ENCODE results near the gene RELN. TPM values are rescaled to one million over a fixed set of nuclear protein-coding genes. Genes with fewer than 3 reads are reported as not detected.

The RELN gene
- total and polyA plus RNA-seq, 9 of the 15 experiments (the other 6 are each of a cell fraction or from before 2014, with no cell fraction given): 12.9 to 43.2 (median 18.1) TPM

DNA sequence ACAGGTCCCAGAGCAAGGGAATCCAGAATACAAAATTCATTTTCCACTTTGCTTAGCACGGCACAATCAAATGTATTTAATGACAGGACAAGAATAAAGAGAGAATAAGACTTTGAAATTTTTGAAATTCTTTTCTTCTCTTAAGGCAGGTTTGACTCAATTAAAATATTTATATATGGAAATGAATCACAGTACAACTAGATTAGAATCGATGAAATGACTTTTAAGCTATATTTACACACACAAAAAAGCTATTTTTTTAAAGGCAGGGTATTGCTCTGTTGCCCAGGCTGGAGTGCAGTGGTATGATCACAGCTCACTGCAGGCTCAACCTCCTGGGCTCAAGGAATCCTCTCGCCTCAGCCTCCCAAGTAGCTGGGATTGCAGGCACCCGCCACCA is 278.0 kb downstream of the RELN start (continued):
- TF ChIP-seq, protein P1, sequence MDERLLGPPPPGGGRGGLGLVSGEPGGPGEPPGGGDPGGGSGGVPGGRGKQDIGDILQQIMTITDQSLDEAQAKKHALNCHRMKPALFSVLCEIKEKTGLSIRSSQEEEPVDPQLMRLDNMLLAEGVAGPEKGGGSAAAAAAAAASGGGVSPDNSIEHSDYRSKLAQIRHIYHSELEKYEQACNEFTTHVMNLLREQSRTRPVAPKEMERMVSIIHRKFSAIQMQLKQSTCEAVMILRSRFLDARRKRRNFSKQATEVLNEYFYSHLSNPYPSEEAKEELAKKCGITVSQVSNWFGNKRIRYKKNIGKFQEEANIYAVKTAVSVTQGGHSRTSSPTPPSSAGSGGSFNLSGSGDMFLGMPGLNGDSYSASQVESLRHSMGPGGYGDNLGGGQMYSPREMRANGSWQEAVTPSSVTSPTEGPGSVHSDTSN (CRISPR knock-in tag; IDR thresholded peaks at IDR 0.05; ENCODE audit: low read depth): no peak
- TF ChIP-seq, protein P1 (tag; conservative IDR thresholded peaks at IDR 0.05; ENCODE audit: low read depth): no peak
- no peak for TF ChIP-seq TBP (optimal IDR thresholded peaks at IDR 0.05; ENCODE audit: low read depth, low read length)
- TF ChIP-seq, protein P2, sequence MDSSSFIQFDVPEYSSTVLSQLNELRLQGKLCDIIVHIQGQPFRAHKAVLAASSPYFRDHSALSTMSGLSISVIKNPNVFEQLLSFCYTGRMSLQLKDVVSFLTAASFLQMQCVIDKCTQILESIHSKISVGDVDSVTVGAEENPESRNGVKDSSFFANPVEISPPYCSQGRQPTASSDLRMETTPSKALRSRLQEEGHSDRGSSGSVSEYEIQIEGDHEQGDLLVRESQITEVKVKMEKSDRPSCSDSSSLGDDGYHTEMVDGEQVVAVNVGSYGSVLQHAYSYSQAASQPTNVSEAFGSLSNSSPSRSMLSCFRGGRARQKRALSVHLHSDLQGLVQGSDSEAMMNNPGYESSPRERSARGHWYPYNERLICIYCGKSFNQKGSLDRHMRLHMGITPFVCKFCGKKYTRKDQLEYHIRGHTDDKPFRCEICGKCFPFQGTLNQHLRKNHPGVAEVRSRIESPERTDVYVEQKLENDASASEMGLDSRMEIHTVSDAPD (CRISPR knock-in tag; IDR thresholded peaks at IDR 0.05): no peak
- TF ChIP-seq, protein P3, sequence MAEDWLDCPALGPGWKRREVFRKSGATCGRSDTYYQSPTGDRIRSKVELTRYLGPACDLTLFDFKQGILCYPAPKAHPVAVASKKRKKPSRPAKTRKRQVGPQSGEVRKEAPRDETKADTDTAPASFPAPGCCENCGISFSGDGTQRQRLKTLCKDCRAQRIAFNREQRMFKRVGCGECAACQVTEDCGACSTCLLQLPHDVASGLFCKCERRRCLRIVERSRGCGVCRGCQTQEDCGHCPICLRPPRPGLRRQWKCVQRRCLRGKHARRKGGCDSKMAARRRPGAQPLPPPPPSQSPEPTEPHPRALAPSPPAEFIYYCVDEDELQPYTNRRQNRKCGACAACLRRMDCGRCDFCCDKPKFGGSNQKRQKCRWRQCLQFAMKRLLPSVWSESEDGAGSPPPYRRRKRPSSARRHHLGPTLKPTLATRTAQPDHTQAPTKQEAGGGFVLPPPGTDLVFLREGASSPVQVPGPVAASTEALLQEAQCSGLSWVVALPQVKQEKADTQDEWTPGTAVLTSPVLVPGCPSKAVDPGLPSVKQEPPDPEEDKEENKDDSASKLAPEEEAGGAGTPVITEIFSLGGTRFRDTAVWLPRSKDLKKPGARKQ (CRISPR knock-in tag; IDR thresholded peaks at IDR 0.05): no peak
- no peak for TF ChIP-seq HCFC1 (IDR thresholded peaks at IDR 0.05; ENCODE audit: low read depth, low read length)
- TF ChIP-seq TCF3 (CRISPR knock-in tag; IDR thresholded peaks at IDR 0.05): no peak
- TF ChIP-seq, protein P4, sequence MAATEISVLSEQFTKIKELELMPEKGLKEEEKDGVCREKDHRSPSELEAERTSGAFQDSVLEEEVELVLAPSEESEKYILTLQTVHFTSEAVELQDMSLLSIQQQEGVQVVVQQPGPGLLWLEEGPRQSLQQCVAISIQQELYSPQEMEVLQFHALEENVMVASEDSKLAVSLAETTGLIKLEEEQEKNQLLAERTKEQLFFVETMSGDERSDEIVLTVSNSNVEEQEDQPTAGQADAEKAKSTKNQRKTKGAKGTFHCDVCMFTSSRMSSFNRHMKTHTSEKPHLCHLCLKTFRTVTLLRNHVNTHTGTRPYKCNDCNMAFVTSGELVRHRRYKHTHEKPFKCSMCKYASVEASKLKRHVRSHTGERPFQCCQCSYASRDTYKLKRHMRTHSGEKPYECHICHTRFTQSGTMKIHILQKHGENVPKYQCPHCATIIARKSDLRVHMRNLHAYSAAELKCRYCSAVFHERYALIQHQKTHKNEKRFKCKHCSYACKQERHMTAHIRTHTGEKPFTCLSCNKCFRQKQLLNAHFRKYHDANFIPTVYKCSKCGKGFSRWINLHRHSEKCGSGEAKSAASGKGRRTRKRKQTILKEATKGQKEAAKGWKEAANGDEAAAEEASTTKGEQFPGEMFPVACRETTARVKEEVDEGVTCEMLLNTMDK (IDR thresholded peaks at IDR 0.05; ENCODE audit: borderline replicate concordance, insufficient read depth, low read depth, low read length, poor library complexity, severe bottlenecking): no peak
